Stimulated activated naive CD4-positive, alpha-beta T cell treated with Interleukin-2 at 50 U/mL for 16 hours (primary cell): Measurements from ENCODE around the gene ATP5F1D.

Source experiments
- DNase-seq: peaks from one replicate; lab custom pipeline; 2025; lab: John Stamatoyannopoulos, UW

The ATP5F1D gene

GRCh38 chr19:1283207-1283916 is 41.8 kb downstream of the ATP5F1D start:
- DNase-seq = no peak

- DNase-seq = no peak
These were observed 42.4 kb downstream of the ATP5F1D start for GRCh38 chr19:1283917-1284292.

GRCh38 chr19:1284293-1284978 is 42.9 kb downstream of the ATP5F1D start:
- DNase-seq = no peak

- DNase-seq = no peak
These were observed 43.6 kb downstream of the ATP5F1D start for GRCh38 chr19:1284979-1285736.

- no peak for DNase-seq
These were observed 44.3 kb downstream of the ATP5F1D start, which contains the start of gene EFNA2 for GRCh38 chr19:1285737-1286360. Gene EFNA2 (plus strand): TSS chr19:1285873. CDS start chr19:1286169, 296 bp downstream.

- DNase-seq = no peak
These were observed 45.2 kb downstream of the ATP5F1D start for GRCh38 chr19:1286487-1287353.

GRCh38 chr19:1287354-1288225 is 46.0 kb downstream of the ATP5F1D start:
- no peak for DNase-seq

GRCh38 chr19:1288226-1288612 is 46.7 kb downstream of the ATP5F1D start:
- DNase-seq = no peak

GRCh38 chr19:1288833-1289685 is 47.5 kb downstream of the ATP5F1D start:
- DNase-seq = no peak

- no peak for DNase-seq
These were observed 48.1 kb downstream of the ATP5F1D start for GRCh38 chr19:1289686-1290025.

- no peak for DNase-seq
These were observed 48.7 kb downstream of the ATP5F1D start for GRCh38 chr19:1290196-1290702.

- DNase-seq = no peak
These were observed 49.4 kb downstream of the ATP5F1D start for GRCh38 chr19:1290703-1291651.

GRCh38 chr19:1291761-1292418 is 50.3 kb downstream of the ATP5F1D start:
- no peak for DNase-seq

- DNase-seq = no peak
These were observed 51.0 kb downstream of the ATP5F1D start for GRCh38 chr19:1292419-1293151.

- DNase-seq = no peak
These were observed 52.4 kb downstream of the ATP5F1D start for GRCh38 chr19:1293782-1294604.
